GM12864 (cell line): ENCODE measurements around the gene RNF207.

Source experiments
- DNase-seq: peaks from one replicate; pipeline ENCODE4 v3.0.0-alpha.2; 2011; ENCODE audit warnings: low read depth
- H3K4me3 ChIP-seq: 2 replicates; pipeline ENCODE4 v1.5.1; 2011; ENCODE audit warnings: mild to moderate bottlenecking, low read depth, low read length, control low read depth
- CTCF ChIP-seq: IDR thresholded peaks from 2 replicates; pipeline ENCODE4 v1.5.1; 2011; ENCODE audit warnings: low read depth, mild to moderate bottlenecking, moderate library complexity, low read length, control low read depth, inconsistent platforms; ENCODE audit errors: missing control alignments

The RNF207 gene

DNA sequence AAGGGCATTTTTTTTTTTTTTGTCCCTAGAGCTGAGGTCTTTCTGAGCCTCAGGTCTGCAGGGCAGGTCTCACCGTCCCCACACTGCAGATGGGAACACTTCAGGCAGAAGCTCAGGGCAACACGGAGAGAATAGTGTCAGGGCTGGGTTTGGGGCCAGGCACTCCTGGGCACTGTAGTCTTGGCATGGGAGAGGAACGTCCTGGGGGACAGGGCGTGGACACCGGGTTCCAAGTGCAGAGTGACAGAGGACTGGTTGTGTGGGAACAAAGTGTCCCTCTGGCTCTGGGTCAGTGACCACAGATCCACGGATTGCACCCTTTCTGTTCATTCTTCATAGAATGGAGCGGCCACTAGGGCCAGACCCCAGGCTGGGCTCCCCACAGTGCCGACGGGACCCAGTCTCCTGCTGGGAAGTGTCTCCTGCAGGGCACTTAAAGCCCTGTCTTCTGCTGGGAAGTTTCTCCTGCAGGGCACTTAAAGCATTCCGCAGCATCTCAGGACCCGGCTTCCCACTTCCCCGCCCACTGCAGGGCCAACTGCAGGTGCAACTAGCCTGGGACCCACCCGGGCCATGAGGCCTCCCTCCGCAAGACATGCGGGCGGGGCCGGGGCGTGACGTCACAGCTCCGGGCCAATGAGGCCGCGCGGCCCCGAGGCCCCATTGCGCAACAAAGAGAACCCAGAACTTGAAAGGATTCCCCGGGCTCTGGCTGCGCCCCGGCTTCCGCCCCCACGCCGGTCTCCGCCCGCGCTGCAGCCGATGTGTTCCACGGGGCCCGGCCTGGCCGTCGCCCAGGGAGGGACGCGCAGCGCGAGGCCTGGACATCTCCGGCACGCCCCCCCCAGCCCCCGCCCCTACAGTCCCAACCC lies 53.8 kb downstream of the RNF207 start:
- no peak for DNase-seq
- TF ChIP-seq CTCF, result no peak
- peak overlapping the region; percentile 41 for H3K4me3 ChIP-seq

DNA sequence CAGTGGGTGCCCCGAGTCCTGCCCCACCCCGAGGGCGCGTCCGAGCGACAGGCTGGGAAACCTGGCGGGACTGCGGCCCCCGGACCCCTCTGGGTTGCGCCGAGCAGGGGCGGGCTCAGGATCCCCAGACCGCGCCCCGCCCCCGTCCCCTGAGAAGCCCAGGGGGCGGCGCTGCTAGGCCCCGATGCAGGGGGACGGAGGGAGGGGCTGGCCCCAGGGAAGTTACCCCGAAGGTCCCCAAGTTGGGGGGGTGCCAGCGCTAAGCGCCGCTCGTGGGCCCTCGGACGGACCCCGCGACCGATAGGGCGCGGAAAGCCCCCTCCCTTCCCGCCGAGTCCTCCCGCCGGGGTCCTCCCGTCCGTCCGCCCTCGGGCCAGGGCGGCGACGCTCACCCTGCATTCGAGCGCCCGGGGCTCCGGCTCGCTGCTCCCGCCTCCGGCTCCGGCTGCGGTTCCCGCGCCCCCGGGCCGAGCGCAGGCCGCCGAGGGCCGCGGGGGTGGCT lies 54.6 kb downstream of the RNF207 start:
- TF ChIP-seq CTCF, result no peak
- no peak for DNase-seq
- peak overlapping the region; percentile 41 for H3K4me3 ChIP-seq

DNA sequence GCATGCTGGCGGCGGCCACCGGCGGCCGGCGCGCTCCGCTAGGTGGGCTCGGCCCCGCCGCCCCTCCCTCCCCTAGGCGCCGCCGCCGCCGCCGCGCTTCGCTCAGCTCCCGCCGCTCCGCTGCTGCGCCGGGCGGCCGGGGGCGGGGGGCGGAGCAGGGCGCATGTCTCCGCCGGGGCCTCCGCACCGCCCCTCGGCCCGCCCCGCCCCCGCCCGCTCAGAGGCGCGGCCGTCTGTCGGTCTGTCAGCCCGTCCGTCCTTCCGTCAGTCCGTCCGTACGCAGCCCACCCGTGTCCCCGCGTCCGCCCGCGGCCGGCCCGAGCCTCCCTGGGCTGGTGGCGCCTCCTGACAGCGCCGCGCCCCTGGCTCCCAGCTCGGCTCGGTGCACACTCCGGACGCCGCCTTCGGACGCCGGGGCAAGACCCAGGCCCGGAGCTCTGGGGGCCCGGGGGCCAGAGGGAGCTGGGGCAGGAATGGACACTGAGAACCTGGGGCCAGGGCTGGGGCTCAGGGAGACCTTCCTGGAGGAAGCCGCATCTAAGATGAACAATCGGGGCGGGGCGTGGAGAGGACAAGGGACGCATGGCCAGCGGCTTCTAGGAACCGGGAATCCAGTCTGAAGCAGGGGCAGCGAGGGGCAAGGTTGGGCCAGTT lies 55.2 kb downstream of the RNF207 start, which contains the start of gene GPR153:
Gene GPR153 (minus strand): TSS at position 138 of the 654 bp plus-strand sequence. CDS start 6,193 bp downstream, outside the sequence.
- DNase-seq, result no peak
- TF ChIP-seq CTCF, result no peak
- H3K4me3 ChIP-seq, result peak within 1 kb of the TSS; percentile 41

DNA sequence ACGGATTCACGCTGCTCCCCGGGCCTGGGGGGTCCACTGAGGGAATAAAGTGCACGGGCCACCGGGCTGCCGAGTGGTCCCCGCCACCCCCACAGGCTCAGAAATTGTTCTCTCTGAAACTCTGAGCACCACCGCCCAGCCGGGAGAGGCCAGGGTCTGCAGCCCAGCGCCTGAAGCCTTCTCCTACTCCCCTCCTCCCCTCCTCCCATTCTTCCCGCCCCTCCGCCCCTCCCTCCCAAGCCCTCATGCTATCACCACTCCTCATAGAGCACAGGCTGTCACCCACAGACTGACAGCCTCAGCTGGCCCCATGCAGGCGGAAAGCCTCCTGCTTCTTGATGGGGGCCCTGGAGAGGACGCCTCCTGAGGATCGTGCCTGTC lies 55.7 kb downstream of the RNF207 start:
- DNase-seq, result no peak
- H3K4me3 ChIP-seq, result no peak overlapping the region
- no peak for TF ChIP-seq CTCF

GRCh38 chr1:6262555-6263420 lies 56.9 kb downstream of the RNF207 start:
- no peak for TF ChIP-seq CTCF
- no peak for DNase-seq
- no peak overlapping the region for H3K4me3 ChIP-seq

GRCh38 chr1:6263716-6264115 lies 57.8 kb downstream of the RNF207 start:
- H3K4me3 ChIP-seq, result no peak overlapping the region
- no peak for DNase-seq
- no peak for TF ChIP-seq CTCF
